K562 (cell line): ENCODE results near the gene F12. TPM values are rescaled to one million over a fixed set of nuclear protein-coding genes. Genes with fewer than 3 reads are reported as not detected.

Experiments
- BRD4 ChIP-seq: fragments of 200-600 bp; sonication (generic); IDR thresholded peaks from 2 replicates; pipeline ENCODE4 v1.6.1; 2017; ENCODE audit warnings: inconsistent platforms
- CBX1 ChIP-seq: sonication (generic); IDR thresholded peaks from 2 replicates; pipeline ENCODE4 v1.6.1; 2016; ENCODE audit warnings: antibody characterized with exemption, low read depth, mild to moderate bottlenecking
- PPARD ChIP-seq: fragments of 250-450 bp; sonication (Bioruptor Pico); IDR thresholded peaks from 2 replicates; pipeline ENCODE4 v1.8.0; 2022; ENCODE audit warnings: inconsistent platforms, mild to moderate bottlenecking, moderate library complexity
- STAT5B ChIP-seq: fragments of 250-450 bp; sonication (Bioruptor Pico); IDR thresholded peaks from 2 replicates; pipeline ENCODE4 v1.8.0; 2021; ENCODE audit warnings: mild to moderate bottlenecking, inconsistent platforms
- U2AF2 ChIP-seq: fragments of 200-400 bp; formaldehyde crosslinking; optimal IDR thresholded peaks from 2 replicates; pipeline ENCODE3; 2017; ENCODE audit warnings: low read depth, mild to moderate bottlenecking, low read length
- ZKSCAN1 ChIP-seq: fragments of 150-350 bp; IDR thresholded peaks from 2 replicates; pipeline ENCODE4 v1.6.1; 2016; ENCODE audit warnings: low read depth, low read length
- ZNF280B ChIP-seq: fragments of 250-450 bp; sonication (Bioruptor Pico); IDR thresholded peaks from 2 replicates; pipeline ENCODE4 v1.5.1; 2021; ENCODE audit warnings: mild to moderate bottlenecking
- ZNF318 ChIP-seq, 2 experiments: fragments of 450-650 bp; IDR thresholded peaks; 2 replicates each; pipeline ENCODE4 v1.6.1; 2016; ENCODE audit warnings: mild to moderate bottlenecking in 2 of 2, borderline replicate concordance in 1 of 2, low read depth in 1 of 2, moderate library complexity in 1 of 2
- ZNF354B ChIP-seq: fragments of 250-450 bp; sonication (Bioruptor Pico); IDR thresholded peaks from 2 replicates; pipeline ENCODE4 v1.4.0; 2020
- ZNF518B ChIP-seq: fragments of 250-450 bp; sonication (Bioruptor Pico); IDR thresholded peaks from 2 replicates; pipeline ENCODE4 v1.5.0; 2021; ENCODE audit warnings: mild to moderate bottlenecking, moderate library complexity
- polyA plus RNA-seq, 8 experiments: library from polyadenylated mRNA; depleted of rRNA in 4 of 8; stranded (reverse) in 5 of 8; unstranded in 3 of 8; fragments of >200 nt; fragmentation: Nextera tagmentation in 2 of 8; fragmentation: Illumina TruSeq in 1 of 8; extraction: Ambion mirVana in 2 of 8; extraction: Trizol in 1 of 8; gene quantifications; 2 replicates each; pipeline versions ENCODE4 v1.2.1 to v1.2.3, GENCODE V29; 2011 to 2014; ENCODE audit warnings: inconsistent platforms in 1 of 8, missing spikeins in 1 of 8
- total RNA-seq, 7 experiments: library from RNA; depleted of rRNA in 6 of 7; stranded (reverse); fragments of >200 nt in 6 of 7; fragmentation: Illumina TruSeq in 2 of 7; extraction: Trizol in 2 of 7; gene quantifications; 2 replicates each; pipeline versions ENCODE4 v1.2.1 to v1.2.3, GENCODE V29; 2011 to 2021; ENCODE audit warnings: low replicate concordance in 1 of 7

The F12 gene
- total and polyA plus RNA-seq, 9 of the 15 experiments (the other 6 are each of a cell fraction or from before 2014, with no cell fraction given): 0.59 to 18.3 (median 3.6) TPM

- TF ChIP-seq ZNF318 (IDR thresholded peaks at IDR 0.05; ENCODE audit: borderline replicate concordance in 1 of 2, low read depth in 1 of 2): no peak
- no peak for TF ChIP-seq ZNF354B
- no peak for TF ChIP-seq ZNF280B
- no peak for TF ChIP-seq ZKSCAN1
- no peak for TF ChIP-seq BRD4
- no peak for TF ChIP-seq ZNF518B (CRISPR knock-in tag)
- no peak for TF ChIP-seq STAT5B (CRISPR knock-in tag)
- TF ChIP-seq CBX1: no peak
- no peak for TF ChIP-seq PPARD (CRISPR knock-in tag)
- no peak for TF ChIP-seq U2AF2
Observed at GRCh38 chr5:177370488-177371119, 38.8 kb downstream of the F12 start (continued).
